ENCODE data around the gene MAML3.

Gene MAML3

GRCh38 chr4:139971111-139971510 is 182.9 kb downstream of the MAML3 start:
- no peak overlapping the region for H3K27ac ChIP-seq (ENCODE audit: poor library complexity, severe bottlenecking)
- H3K36me3 ChIP-seq (ENCODE audit: low read depth), result no peaks in the 10 kb centered on the region
- DNase-seq (ENCODE audit: low spot score) (no peak), ATAC-seq (ENCODE audit: low read depth) (no peak)
- no peaks in the 10 kb centered on the region for H3K27me3 ChIP-seq (ENCODE audit: insufficient read depth, poor library complexity, severe bottlenecking)
- no peak overlapping the region for H3K4me3 ChIP-seq (ENCODE audit: severe bottlenecking)
- H3K9me3 ChIP-seq (ENCODE audit: severe bottlenecking), result no peaks in the 10 kb centered on the region
- peaks cover 7% of the 10 kb centered on the region for H3K4me1 ChIP-seq (ENCODE audit: insufficient read depth, poor library complexity, severe bottlenecking)
- no peak for TF ChIP-seq CTCF (IDR thresholded peaks at IDR 0.05; ENCODE audit: poor library complexity, severe bottlenecking)

- H3K4me1 ChIP-seq (ENCODE audit: insufficient read depth, poor library complexity, severe bottlenecking), result no peaks in the 10 kb centered on the region
- ATAC-seq (ENCODE audit: low read depth) (no peak), DNase-seq (ENCODE audit: low spot score) (no peak)
- H3K4me3 ChIP-seq (ENCODE audit: severe bottlenecking), result no peak overlapping the region
- TF ChIP-seq CTCF (IDR thresholded peaks at IDR 0.05; ENCODE audit: poor library complexity, severe bottlenecking), result no peak
- no peaks in the 10 kb centered on the region for H3K36me3 ChIP-seq (ENCODE audit: low read depth)
- H3K27me3 ChIP-seq (ENCODE audit: insufficient read depth, poor library complexity, severe bottlenecking), result no peaks in the 10 kb centered on the region
- H3K27ac ChIP-seq (ENCODE audit: poor library complexity, severe bottlenecking), result no peak overlapping the region
- no peaks in the 10 kb centered on the region for H3K9me3 ChIP-seq (ENCODE audit: severe bottlenecking)
Measured at GRCh38 chr4:139969635-139970266, 184.2 kb downstream of the MAML3 start.

- DNase-seq (ENCODE audit: low spot score) (no peak), ATAC-seq (ENCODE audit: low read depth) (no peak)
- TF ChIP-seq CTCF (IDR thresholded peaks at IDR 0.05; ENCODE audit: poor library complexity, severe bottlenecking), result no peak
- no peaks in the 10 kb centered on the region for H3K27me3 ChIP-seq (ENCODE audit: insufficient read depth, poor library complexity, severe bottlenecking)
- H3K4me3 ChIP-seq (ENCODE audit: severe bottlenecking), result no peak overlapping the region
- no peaks in the 10 kb centered on the region for H3K36me3 ChIP-seq (ENCODE audit: low read depth)
- H3K4me1 ChIP-seq (ENCODE audit: insufficient read depth, poor library complexity, severe bottlenecking), result no peaks in the 10 kb centered on the region
- H3K9me3 ChIP-seq (ENCODE audit: severe bottlenecking), result no peaks in the 10 kb centered on the region
- H3K27ac ChIP-seq (ENCODE audit: poor library complexity, severe bottlenecking), result no peak overlapping the region
Measured at GRCh38 chr4:139968831-139969230, 185.2 kb downstream of the MAML3 start.

- no peaks in the 10 kb centered on the region for H3K27me3 ChIP-seq (ENCODE audit: insufficient read depth, poor library complexity, severe bottlenecking)
- TF ChIP-seq CTCF (IDR thresholded peaks at IDR 0.05; ENCODE audit: poor library complexity, severe bottlenecking), result no peak
- no peaks in the 10 kb centered on the region for H3K36me3 ChIP-seq (ENCODE audit: low read depth)
- ATAC-seq (ENCODE audit: low read depth), result no peak
- H3K4me1 ChIP-seq (ENCODE audit: insufficient read depth, poor library complexity, severe bottlenecking), result no peaks in the 10 kb centered on the region
- H3K4me3 ChIP-seq (ENCODE audit: severe bottlenecking), result no peak overlapping the region
- H3K27ac ChIP-seq (ENCODE audit: poor library complexity, severe bottlenecking), result no peak overlapping the region
- no peaks in the 10 kb centered on the region for H3K9me3 ChIP-seq (ENCODE audit: severe bottlenecking)
- DNase-seq (ENCODE audit: low spot score), result no peak
Measured at GRCh38 chr4:139966383-139966782, 187.6 kb downstream of the MAML3 start.

- H3K4me1 ChIP-seq (ENCODE audit: insufficient read depth, poor library complexity, severe bottlenecking), result no peaks in the 10 kb centered on the region
Measured at GRCh38 chr4:139965789-139966188, 188.2 kb downstream of the MAML3 start.

More at GRCh38 chr4:139965789-139966188, 188.2 kb downstream of the MAML3 start:
- Histone ChIP-seq H3K27ac (ENCODE audit: poor library complexity, severe bottlenecking) (no peak overlapping the region), H3K4me3 (ENCODE audit: severe bottlenecking) (no peak overlapping the region), H3K27me3 (ENCODE audit: insufficient read depth, poor library complexity, severe bottlenecking) (no peaks in the 10 kb centered on the region), H3K9me3 (ENCODE audit: severe bottlenecking) (no peaks in the 10 kb centered on the region), H3K36me3 (ENCODE audit: low read depth) (no peaks in the 10 kb centered on the region)
- ATAC-seq (ENCODE audit: low read depth) (no peak), DNase-seq (ENCODE audit: low spot score) (no peak)
- TF ChIP-seq CTCF (IDR thresholded peaks at IDR 0.05; ENCODE audit: poor library complexity, severe bottlenecking), result no peak

Measured in RWPE2 (cell line).